ENCODE data around the gene ELMOD1.

The ELMOD1 gene

DNA sequence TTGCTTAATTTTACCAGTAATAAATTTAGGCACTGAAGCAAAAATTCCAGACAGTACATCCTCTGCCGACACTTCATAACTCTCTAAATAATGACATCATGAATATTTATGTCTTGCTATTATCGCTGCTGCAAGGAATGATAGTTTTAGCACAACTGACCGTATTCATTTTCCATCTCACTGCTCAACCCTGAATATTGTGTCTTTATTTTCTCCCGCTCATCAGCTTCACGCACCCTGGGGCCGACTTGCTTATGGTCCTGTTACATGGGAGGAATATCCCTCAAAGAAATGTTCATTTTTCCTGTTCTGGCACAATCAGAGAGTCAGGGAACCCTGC lies 87.7 kb downstream of the ELMOD1 start:
- no peak for TF ChIP-seq TAF1 (IDR thresholded peaks at IDR 0.05; ENCODE audit: borderline replicate concordance, insufficient read depth, low read length)
- no peak for TF ChIP-seq SIN3A (IDR thresholded peaks at IDR 0.05; ENCODE audit: borderline replicate concordance, insufficient read depth, low read length)
- TF ChIP-seq FOXP2 (optimal IDR thresholded peaks at IDR 0.05; ENCODE audit: borderline replicate concordance, extremely low read depth, extremely low read length, insufficient read depth): no peak
- no peak for TF ChIP-seq POLR2AphosphoS5 (IDR thresholded peaks at IDR 0.05; ENCODE audit: low read depth, low read length)

DNA sequence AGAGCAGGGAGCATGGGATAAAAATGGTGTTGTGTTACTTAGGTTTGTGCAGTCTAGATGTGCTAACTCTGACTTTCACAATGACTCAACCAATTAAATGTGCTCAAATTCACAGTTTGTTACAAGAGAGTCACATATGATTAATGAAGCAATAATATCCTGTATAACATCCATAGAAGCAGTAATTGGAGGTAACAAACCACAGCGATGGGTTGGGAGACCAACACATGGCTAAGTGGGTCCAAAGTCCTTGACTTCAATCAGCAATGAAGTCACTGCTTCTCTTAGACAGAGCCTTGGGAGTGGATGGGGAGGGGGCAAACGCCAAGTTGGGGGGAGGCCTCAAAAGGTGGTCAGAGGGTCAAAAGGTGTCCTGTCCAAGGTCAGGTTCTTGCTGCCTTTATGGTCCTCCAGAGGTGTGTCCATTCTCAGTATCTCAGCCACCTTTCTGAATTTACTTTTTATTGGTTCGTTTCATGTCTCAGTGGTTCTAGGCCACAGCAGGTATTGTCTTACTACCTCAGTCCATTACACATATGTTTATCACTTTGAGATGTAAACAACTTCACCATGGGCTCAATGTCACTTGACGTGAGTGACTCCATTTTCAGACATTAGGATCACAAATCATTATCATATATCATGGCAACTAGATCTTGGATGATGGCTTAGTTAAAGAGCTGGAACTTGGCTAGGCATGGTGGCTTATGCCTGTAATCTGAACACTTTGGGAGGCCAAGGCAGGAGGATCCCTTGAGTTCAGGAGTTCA lies 88.5 kb downstream of the ELMOD1 start:
- no peak for TF ChIP-seq SIN3A (IDR thresholded peaks at IDR 0.05; ENCODE audit: borderline replicate concordance, insufficient read depth, low read length)
- TF ChIP-seq POLR2AphosphoS5 (IDR thresholded peaks at IDR 0.05; ENCODE audit: low read depth, low read length): no peak
- no peak for TF ChIP-seq FOXP2 (optimal IDR thresholded peaks at IDR 0.05; ENCODE audit: borderline replicate concordance, extremely low read depth, extremely low read length, insufficient read depth)
- TF ChIP-seq TAF1 (IDR thresholded peaks at IDR 0.05; ENCODE audit: borderline replicate concordance, insufficient read depth, low read length): no peak
- TF ChIP-seq, protein P1, sequence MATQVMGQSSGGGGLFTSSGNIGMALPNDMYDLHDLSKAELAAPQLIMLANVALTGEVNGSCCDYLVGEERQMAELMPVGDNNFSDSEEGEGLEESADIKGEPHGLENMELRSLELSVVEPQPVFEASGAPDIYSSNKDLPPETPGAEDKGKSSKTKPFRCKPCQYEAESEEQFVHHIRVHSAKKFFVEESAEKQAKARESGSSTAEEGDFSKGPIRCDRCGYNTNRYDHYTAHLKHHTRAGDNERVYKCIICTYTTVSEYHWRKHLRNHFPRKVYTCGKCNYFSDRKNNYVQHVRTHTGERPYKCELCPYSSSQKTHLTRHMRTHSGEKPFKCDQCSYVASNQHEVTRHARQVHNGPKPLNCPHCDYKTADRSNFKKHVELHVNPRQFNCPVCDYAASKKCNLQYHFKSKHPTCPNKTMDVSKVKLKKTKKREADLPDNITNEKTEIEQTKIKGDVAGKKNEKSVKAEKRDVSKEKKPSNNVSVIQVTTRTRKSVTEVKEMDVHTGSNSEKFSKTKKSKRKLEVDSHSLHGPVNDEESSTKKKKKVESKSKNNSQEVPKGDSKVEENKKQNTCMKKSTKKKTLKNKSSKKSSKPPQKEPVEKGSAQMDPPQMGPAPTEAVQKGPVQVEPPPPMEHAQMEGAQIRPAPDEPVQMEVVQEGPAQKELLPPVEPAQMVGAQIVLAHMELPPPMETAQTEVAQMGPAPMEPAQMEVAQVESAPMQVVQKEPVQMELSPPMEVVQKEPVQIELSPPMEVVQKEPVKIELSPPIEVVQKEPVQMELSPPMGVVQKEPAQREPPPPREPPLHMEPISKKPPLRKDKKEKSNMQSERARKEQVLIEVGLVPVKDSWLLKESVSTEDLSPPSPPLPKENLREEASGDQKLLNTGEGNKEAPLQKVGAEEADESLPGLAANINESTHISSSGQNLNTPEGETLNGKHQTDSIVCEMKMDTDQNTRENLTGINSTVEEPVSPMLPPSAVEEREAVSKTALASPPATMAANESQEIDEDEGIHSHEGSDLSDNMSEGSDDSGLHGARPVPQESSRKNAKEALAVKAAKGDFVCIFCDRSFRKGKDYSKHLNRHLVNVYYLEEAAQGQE (IDR thresholded peaks at IDR 0.05; ENCODE audit: insufficient read depth in 1 of 2, low read depth in 2 of 2, low read length in 2 of 2): no peak

DNA sequence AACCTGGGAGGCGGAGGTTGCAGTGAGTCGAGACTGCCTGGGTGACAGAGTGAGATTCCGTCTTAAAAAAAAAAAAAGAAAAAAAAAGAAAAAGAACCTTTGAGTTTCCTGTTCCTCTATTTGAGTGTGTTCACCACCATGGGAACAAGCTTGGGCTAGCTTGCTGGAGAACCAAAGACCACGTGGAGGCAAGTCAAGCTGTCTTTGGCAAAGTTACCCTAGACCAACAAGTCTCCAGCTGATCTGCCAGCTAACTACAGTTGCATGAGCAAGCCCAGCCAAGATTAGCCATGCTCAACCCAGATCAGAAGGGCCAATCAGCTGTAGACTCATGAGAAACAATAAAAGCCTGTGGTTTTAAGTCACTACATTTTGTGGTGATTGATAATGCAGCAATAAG lies 91.2 kb downstream of the ELMOD1 start:
- no peak for TF ChIP-seq TAF1 (IDR thresholded peaks at IDR 0.05; ENCODE audit: borderline replicate concordance, insufficient read depth, low read length)

DNA sequence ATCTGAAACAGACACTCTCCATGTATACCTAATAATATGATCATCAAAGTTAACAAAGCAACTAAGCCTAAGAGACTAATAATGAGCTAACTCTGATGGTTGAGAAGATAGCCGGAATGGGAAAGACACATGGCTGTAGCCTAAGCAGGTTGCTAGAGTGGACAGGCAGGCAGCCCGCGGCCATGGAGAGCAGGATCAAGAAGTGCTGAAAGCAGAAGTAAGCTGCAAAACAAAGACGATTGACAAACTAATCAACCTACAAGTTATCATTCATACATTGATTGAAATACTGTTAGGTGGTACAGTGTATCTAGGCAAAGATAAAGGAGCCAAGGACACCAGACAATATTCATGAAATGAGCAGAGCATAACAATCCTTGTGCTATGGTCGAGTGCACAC lies 91.6 kb downstream of the ELMOD1 start:
- TF ChIP-seq SIN3A (IDR thresholded peaks at IDR 0.05; ENCODE audit: borderline replicate concordance, insufficient read depth, low read length): no peak
- TF ChIP-seq POLR2AphosphoS5 (IDR thresholded peaks at IDR 0.05; ENCODE audit: low read depth, low read length): no peak
- no peak for TF ChIP-seq FOXP2 (optimal IDR thresholded peaks at IDR 0.05; ENCODE audit: borderline replicate concordance, extremely low read depth, extremely low read length, insufficient read depth)
- TF ChIP-seq TAF1 (IDR thresholded peaks at IDR 0.05; ENCODE audit: borderline replicate concordance, insufficient read depth, low read length): no peak
- TF ChIP-seq, protein P1 (IDR thresholded peaks at IDR 0.05; ENCODE audit: insufficient read depth in 1 of 2, low read depth in 2 of 2, low read length in 2 of 2): no peak

DNA sequence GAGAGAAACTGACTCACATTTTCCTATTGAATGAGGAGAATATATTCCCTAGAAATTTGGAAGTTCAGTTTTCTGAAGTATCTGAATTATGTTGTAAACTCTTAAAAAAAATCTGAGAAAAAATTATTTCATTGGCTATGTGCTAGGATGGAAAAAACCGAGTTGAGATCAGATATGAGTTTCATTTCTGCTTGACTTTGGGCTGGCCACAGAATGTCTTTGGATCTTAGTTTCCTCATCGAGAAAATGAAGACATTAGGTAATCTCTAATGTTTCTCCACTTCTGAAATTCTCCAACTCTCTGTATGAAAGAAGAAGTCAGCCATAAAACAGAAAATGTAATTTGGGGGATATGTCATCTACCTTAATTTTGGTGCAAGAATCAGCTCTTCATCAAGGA lies 92.1 kb downstream of the ELMOD1 start:
- TF ChIP-seq, protein P1 (IDR thresholded peaks at IDR 0.05; ENCODE audit: insufficient read depth in 1 of 2, low read depth in 2 of 2, low read length in 2 of 2): no peak
- no peak for TF ChIP-seq FOXP2 (optimal IDR thresholded peaks at IDR 0.05; ENCODE audit: borderline replicate concordance, extremely low read depth, extremely low read length, insufficient read depth)
- no peak for TF ChIP-seq POLR2AphosphoS5 (IDR thresholded peaks at IDR 0.05; ENCODE audit: low read depth, low read length)

DNA sequence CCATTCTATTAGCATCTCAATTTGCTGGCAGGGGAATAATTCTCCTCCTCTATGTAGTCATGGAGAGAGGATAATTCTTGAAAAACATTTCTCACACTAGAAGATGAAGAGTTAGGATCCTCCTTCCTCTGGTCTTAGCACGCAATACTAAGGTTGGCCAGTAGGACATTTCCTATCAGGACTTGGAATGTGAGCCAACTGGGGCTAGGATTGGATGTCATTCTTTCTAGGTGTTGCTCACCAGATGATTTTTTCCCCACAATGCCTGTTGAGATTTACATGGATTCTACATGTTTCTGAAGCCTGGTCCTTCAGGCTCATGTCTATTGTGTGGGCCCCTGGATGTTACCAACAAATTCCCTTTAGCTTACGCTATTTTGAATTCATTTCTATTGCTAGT lies 92.9 kb downstream of the ELMOD1 start:
- TF ChIP-seq, protein P1 (IDR thresholded peaks at IDR 0.05; ENCODE audit: insufficient read depth in 1 of 2, low read depth in 2 of 2, low read length in 2 of 2): no peak
- TF ChIP-seq TAF1 (IDR thresholded peaks at IDR 0.05; ENCODE audit: borderline replicate concordance, insufficient read depth, low read length): no peak
- TF ChIP-seq POLR2AphosphoS5 (IDR thresholded peaks at IDR 0.05; ENCODE audit: low read depth, low read length): no peak
- TF ChIP-seq SIN3A (IDR thresholded peaks at IDR 0.05; ENCODE audit: borderline replicate concordance, insufficient read depth, low read length): no peak
- TF ChIP-seq FOXP2 (optimal IDR thresholded peaks at IDR 0.05; ENCODE audit: borderline replicate concordance, extremely low read depth, extremely low read length, insufficient read depth): no peak
